Eye (tissue), 1 donor: ENCODE measurements around the gene PTGES.
"Not testable (repeated sequence)": the region's sequence is repeated elsewhere in the genome, so short reads cannot be mapped to it uniquely, and the experiment has no call there.

Experiments used
- DNase-seq: peaks from one replicate; pipeline ENCODE4 v3.0.0-alpha.2; 2015

The PTGES gene, protein sequence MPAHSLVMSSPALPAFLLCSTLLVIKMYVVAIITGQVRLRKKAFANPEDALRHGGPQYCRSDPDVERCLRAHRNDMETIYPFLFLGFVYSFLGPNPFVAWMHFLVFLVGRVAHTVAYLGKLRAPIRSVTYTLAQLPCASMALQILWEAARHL

DNA sequence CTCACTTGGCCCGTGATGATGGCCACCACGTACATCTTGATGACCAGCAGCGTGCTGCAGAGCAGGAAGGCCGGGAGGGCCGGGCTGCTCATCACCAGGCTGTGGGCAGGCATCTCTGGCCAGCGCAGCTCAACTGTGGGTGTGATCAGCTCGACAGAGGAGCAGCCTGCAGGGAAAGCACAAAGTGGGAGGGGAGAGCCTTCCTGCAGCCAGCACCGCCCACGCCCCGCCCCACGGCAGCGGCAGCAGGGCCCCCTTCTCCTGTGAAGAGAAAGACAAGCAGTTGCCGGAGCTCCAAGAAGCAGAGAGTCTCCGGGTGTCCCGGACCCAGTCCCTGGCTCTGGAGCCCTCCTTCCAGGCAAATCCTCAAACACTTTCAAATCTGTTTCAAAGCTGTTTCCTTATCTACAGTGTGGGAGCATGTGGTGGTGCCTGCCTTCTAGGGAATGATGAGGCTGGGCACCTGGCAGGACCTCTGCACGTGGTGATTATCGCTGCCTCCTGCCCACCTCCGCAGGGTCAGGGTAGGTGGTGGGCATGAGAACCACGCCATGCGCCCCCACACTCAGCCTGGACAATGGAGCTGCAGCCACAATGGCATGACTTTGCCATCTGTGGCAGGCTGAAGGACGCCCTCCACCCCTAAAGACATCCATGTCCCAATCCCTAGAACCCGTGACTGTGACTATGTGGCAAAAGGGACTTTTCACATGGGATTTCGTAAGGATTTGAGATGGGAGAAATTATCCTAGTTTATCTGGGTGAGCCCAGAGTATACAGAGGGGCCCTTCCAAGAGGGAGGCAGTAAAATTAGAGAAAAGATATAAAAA is at the start of gene PTGES:
Gene PTGES (minus strand): TSS at position 143 of the 830 bp plus-strand sequence. CDS start 30 bp downstream, at position 113.
- DNase-seq: peak; percentile 86

- DNase-seq: no peak
These were observed 48.7 kb upstream of the PTGES start for GRCh38 chr9:129801504-129801903.

GRCh38 chr9:129798973-129799372 is 46.1 kb upstream of the PTGES start:
- DNase-seq: no peak

DNA sequence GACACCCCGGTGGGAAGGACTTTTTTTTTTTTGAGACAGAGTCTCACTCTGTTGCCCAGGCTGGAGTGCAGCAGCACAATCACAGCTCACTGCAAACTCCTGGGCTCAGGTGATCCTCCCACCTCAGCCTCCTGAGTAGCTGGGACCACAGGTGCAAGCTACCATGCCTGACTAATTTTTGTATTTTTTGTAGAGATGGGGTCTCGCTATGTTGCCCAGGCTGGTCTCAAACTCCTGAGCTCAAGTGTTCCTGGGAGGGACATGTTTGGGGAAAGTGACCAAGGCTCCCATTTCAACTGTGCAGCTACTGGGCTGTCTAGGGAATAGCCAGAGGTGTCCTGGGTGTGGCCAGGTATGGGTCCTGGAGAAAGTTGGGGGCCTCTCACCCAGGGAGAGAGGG is 43.2 kb upstream of the PTGES start:
- DNase-seq: not testable (repeated sequence)

- DNase-seq: no peak
These were observed 41.7 kb upstream of the PTGES start for GRCh38 chr9:129794549-129794948.

DNA sequence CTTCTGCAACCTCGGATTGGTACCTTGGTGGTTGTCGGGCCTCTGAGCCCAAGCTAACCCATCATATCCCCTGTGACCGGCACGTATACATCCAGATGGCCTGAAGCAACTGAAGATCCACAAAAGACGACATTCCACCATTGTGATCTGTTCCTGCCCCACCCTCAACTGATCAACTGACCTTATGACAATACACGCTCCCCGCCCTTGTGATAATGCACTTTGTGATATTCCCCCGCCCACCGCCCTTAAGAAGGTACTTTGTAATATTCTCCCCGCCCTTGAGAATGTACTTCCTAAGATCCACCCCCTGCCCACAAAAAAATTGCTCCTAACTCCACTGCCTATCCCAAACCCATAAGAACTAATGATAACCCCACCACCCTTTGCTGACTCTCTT is 33.6 kb upstream of the PTGES start:
- no peak for DNase-seq

GRCh38 chr9:129785866-129786265 is 33.0 kb upstream of the PTGES start:
- DNase-seq: no peak

- not testable (repeated sequence) for DNase-seq
These were observed 32.1 kb upstream of the PTGES start for GRCh38 chr9:129784970-129785369.

GRCh38 chr9:129783516-129784361 is 30.9 kb upstream of the PTGES start:
- DNase-seq: peak; percentile 92

DNA sequence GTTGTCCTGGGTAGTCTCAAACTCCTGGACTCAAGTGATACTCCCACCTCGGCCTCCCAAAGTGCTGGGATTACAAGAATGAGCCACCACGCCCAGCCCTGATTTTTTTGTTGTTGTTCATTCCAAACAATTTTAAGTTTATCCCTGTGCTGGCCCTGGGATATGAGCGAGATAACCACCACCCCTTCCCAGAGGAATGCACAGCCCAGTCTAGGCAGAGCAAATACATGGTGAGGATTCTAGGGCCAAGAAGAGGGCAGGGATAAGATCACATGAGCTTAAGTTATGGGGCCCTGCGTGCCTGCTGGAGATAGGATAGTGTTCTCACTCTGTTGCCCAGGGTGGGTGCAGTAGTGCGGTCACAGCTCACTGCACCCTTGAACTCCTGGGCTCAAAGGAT is 29.1 kb upstream of the PTGES start:
- no peak for DNase-seq

GRCh38 chr9:129781131-129781530 is 28.3 kb upstream of the PTGES start:
- DNase-seq: no peak

DNA sequence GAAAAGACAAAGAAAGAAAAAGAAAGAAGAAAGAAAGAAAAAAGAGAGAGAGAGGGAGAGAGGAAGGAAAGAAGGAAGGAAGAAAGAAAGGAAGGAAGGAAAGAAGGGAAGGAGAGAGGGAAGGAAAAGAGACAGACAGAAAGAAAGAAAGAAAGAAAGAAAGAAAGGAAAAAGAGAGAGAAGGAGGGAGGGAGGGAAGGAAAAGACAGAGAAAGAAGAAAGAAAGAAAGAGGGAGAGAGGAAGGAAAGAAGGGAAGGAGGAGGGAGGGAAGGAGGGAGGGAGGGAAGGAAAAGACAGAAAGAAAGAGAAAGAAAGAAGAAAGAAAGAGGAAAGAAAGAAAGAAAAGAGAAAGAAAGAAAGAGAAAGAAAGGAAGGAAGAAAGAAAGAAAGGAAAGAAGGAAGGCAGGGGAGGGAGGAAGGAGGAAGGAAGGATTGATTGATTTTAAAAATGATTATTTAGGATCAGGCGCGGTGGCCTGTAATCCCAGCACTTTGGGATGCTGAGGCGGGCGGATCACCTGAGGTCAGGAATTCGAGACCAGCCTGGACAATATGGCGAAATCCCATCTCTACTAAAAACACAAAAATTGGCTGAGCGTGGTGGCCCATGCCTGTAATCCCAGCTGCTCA is 26.8 kb upstream of the PTGES start:
- no peak for DNase-seq

- DNase-seq: no peak
These were observed 25.6 kb upstream of the PTGES start for GRCh38 chr9:129778469-129778868.

- no peak for DNase-seq
These were observed 24.9 kb upstream of the PTGES start for GRCh38 chr9:129777769-129778130.

DNA sequence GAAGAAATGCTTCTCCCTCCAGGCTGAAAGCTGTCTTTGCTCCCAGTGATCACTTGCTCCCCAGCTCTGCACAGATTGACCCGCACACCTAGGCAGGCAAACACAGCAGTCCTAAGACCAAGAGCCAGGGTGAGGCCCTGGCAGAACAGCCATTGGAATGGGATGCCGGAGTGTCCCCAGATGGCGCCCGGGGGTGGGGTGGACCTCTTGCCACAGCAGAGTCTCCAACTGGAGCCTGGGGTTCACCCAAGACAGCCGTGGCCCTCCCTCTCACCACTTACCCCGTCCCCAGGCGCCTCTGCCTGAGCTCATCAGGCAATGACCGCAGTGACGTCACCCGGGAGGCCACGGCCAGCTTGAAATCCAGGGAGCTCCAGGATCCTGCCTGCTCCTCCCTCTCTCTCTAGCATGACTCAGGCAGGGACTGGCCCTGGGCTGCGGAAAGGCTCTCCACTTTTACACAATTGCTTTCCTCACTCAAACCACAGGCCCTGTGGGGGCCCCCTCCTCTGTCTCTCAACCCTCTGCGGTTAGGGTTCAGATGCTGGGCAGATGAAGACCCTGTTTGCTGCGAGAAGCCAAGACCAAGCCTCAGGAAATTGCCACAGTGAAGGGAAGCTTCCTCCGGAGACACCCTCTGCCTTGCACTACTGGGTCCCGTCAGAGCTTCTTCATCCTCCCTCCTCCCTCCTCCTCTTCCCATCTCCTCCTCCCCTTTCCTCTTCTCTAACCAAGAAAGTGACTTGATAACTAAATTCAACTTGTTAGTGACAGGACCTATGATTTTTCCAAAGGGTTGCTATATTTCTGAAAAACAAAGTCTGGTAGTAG is 24.3 kb upstream of the PTGES start:
- peak; percentile 88 for DNase-seq

DNA sequence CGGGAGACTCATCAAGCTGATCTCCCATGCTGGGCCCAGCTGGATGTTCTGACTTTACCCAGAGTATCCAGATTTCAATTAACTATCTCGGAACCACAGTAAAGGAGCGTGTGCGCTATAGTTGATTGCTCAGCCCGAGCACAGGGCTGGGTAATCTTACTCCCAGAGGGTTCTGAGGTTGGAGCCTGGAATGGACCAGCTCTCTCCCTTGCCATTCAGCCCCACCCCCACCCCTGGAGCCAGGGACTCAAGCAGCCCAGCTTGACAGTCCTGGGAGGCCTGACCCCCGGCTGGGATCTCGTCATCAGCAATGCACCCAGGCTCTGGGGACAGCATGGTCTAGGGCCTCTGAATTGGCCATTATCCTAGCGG is 23.7 kb upstream of the PTGES start:
- DNase-seq: no peak

DNA sequence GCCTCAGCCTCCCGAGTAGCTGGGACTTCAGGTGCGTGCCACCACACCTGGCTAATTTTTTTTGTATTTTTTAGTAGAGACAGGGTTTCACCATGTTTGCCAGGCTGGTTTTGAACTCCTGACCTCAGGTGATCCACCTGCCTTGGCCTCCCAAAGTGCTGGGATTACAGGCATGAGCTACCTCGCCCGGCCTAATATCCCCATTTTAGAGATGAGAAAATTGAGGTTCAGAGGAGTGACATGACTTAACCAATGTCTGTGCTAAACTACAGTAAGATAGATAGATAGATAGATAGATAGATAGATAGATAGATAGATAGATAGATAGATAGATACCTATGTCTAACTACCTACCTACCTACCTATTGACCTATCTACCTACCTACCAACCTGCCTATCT is 23.3 kb upstream of the PTGES start:
- DNase-seq: not testable (repeated sequence)

- no peak for DNase-seq
These were observed 22.6 kb upstream of the PTGES start for GRCh38 chr9:129775448-129775798.

- no peak for DNase-seq
These were observed 22.1 kb upstream of the PTGES start for GRCh38 chr9:129774791-129775447.

- no peak for DNase-seq
These were observed 20.6 kb upstream of the PTGES start for GRCh38 chr9:129773262-129774048.

GRCh38 chr9:129770741-129771140 is 17.9 kb upstream of the PTGES start:
- peak; percentile 42 for DNase-seq
